Ramos (cell line): ENCODE measurements around the gene CASP2.

Experiments used
- in situ Hi-C: fragments of 300-500 bp; cut with MboI; formaldehyde crosslinking; loops from one replicate; pipeline ENCODE4 v1.14.3; 2022; ENCODE audit warnings: low sequenced_read_pairs; ENCODE audit not compliant: unreplicated experiment

The CASP2 gene

DNA sequence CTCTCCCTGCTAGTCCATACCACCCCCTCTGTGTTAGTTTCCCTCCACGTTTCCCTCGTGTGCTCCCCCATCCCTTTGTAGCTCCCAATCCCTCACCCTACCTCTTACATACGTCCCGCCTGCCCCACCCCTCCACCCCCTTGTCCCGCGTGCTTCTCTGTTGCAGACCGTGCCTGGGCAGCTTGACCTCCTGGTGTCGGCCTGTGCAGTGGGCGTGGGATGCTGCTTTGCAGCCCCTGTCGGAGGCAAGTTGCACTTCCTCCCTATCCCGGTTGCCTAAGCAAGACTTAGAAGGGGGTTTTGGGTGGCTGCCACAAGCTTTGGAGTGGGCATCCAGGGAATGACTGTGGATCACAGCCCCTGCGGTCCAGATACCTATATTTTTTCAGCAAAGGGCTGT lies 35.5 kb downstream of the CASP2 start:
- in situ Hi-C loops: no loop called here

DNA sequence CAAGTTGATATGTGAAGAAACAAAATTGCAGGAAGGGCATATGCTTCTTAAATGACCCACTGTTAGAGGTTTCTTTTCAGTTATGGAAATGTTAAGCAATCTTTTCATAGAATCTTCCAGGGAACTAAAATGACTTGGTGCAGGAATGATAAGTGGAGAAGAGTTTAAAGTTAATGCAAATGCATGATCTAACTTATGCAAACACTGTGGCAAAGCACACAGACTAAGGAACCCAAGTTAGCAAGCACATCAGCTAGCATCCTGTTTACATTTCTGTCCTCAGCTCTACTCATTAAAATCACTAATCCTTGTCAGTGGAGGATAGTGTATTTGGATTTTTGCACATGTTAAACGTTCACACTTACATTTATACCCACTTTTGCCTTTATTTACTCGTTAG lies 37.1 kb downstream of the CASP2 start:
- in situ Hi-C loops: no loop called here

DNA sequence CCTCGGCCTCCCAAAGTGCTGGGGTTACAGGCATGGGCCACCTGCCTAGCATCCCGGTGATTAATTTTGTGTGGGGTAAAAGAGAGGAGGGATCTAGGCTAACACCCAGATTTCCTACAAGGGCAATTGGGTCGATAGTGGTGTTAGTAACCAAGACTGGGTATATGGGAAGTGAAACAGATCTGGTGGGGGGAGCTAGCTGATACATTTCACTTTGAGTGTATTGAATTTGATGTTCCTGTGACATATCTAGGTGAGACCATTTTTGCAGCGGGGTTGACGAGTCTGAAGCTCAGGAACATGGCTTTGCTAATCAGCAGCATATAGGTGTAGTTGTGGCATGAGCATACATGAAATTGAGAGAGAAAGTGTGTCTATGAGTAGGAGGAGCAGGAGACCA lies 39.8 kb downstream of the CASP2 start:
- in situ Hi-C loops: no loop called here

DNA sequence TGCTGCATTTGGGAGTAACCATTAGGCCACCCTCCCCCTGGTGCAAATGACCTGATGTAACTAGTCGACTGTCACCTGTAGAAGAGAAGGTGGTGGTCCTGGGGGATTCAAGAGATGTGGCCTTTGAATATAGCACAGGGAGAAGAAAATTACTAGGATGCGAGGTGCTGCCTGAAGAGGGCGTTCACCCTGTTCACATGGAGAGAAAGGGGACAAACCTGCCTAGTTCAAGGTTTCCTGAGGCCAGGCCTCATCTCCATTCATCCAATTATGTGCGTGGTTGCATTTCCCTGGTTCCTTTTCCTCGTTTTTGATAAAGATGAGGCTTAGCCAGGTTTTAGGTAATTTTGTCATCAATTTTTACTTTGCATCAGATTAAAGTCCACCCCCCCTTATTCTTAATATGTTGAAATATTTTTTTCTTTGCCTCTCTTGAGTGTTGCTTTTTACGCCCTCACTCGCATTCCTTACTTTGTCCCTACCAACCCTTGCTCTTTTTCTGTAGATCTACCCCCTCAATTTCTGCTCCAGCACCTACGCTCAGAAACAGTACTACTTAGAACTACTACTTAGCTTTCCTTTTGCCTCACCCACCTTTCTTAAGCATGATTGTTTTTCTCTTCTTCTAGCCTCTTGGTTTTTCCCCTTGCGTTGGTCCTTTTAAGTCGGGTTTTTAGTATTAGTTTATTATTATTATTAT lies 41.5 kb downstream of the CASP2 start:
- in situ Hi-C loops: no loop called here

DNA sequence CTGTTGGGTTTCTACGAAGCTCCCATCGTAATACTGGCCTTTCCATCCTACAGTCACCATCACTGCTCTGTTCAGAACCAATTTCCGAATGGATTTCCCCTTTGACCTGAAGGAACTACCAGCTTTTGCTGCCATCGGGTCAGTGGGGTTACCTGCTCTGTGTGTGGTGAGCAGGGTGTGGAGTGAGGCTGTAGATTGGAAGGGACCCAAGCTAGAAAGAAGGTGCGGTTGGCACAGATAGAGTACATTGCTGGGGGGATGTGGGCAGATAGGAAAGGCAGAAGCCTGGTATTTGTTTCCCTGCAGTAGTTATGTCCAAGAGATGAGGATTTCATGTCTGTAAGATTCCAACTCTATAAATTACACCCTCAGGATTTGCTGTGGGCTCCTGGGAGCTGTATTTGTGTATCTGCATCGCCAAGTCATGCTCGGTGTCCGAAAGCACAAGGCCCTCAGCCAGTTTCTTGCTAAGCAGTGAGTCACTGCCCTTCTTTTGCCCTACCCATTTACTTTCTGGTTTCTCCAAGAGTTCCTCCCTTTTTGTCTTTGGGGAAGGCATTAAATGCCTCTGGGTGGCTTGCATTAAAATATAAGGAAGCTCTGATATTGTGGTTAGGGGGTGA lies 43.1 kb downstream of the CASP2 start:
- in situ Hi-C loops: no loop called here

DNA sequence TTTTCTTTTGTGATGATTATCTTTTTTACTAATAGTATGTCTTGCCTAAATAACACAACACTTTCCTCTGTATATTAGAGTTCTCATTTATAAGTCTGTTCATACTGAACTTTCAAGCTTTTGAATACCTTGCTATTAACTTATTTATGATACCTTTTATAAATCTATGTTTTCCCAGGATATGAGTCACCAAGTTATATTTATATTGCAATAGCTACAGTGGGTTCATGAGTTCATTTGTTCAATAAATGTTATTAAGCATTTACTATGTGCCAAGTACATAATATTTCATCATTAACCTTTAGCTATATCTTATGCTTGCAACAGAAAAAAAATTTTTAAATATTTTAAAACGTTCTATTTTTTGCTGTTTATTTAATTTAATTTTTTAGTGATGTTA lies 46.1 kb downstream of the CASP2 start:
- in situ Hi-C loops: no loop called here

DNA sequence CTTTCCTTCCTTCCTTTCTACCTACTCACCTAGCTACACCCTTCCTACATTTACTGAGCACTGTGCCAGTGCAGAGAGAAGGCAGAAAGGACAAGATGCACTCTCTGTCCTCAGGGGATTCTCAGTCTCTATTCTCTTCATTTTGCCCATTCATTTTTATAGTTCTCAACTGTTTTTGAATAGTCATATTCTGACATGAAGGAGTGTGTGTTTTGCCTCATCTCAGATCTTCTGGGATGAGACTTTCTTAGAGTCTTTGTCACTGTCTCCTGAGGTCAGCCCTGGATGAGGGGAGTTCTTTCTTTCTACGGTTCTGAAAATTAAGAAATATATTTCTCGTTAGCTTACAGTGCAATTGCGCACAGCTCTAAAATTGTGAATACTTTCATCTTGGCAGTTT lies 49.1 kb downstream of the CASP2 start:
- in situ Hi-C loops: no loop called here

DNA sequence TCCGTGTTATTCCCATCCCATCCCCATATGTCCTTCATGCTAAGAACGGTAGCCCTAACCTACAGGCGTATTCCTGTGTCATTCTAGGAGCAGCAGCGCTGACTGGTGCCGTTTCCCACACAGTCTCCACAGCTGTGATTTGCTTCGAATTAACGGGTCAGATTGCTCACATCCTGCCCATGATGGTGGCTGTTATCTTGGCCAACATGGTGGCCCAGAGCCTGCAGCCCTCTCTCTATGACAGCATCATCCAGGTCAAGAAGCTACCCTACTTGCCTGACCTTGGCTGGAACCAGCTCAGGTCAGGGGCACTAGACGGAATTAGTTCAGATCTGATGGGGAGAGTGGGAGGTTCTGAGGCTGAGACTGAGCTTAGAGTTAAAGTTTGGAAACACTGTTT lies 53.7 kb downstream of the CASP2 start:
- in situ Hi-C loops: no loop called here

DNA sequence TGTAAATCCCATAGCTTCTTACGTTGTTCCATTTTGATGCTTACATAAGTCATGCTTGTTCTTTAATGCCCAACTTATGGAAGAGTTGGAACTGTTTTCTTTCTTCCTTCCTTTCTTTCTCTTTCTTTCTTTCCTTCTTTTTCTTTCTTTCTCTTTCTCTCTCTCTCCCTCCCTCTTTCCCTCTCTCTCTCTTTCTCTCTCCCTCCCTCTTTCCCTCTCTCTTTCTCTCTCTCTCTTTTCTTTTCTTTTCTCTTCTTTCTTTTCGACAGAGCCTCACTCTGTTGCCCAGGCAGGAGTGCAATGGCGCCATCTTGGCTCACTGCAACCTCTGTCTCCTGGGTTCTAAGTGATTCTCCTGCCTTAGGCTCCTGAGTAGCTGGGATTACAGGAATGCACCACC lies 55.4 kb downstream of the CASP2 start:
- in situ Hi-C loops: no loop called here

DNA sequence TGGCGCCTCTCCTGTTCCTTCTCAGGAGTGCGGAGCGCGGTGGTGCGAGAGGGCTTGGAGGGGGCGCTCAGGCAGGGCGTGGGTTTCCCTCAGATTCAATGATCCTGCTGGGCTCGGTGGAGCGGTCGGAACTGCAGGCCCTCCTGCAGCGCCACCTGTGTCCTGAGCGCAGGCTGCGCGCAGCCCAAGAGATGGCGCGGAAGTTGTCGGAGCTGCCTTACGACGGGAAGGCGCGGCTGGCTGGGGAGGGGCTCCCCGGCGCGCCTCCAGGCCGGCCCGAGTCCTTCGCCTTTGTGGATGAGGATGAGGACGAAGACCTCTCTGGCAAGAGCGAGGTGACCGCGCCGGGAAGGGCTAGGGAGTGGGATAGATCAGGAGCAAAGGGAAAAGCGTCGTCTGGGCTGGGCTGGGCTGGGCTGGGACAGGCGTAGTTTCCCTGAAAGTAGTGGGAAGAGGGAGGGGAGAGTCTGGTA lies 57.3 kb downstream of the CASP2 start:
- in situ Hi-C loops: no loop called here

DNA sequence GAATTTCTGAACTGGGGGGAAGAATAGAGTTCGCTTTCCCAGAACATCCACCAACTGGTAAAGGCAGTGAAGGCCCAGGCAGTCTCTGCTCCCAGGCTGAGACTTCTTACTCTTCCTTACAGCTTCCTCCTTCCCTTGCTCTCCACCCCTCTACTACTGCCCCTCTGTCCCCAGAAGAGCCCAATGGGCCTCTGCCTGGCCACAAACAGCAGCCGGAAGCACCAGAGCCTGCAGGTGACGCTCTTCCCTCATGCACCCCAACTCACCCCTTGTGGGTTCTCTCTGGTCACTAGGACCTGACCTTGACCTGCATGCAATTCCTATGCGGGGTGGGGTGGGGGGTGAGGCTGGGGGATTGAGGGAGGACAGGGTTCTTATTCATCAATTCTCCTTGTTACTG lies 57.9 kb downstream of the CASP2 start:
- in situ Hi-C loops: no loop called here

DNA sequence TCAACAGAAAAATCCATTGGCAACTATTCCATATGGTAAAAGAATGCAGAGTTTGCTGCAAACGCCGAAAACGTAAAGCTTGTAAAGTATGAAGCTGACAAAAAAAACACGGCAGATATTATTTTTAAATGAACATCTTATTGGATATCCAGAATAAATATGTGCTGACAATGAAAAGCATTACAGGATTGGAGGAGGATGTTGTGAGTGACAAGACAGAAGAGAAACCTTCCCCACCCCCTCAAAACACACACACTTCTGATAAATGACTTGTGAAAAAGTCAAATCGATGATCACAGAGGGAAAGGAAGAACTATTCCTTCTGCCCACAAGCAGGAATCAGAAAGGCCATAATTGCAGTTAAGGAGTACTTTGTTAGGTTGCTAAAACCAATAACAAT lies 59.8 kb downstream of the CASP2 start:
- in situ Hi-C loops: no loop called here

DNA sequence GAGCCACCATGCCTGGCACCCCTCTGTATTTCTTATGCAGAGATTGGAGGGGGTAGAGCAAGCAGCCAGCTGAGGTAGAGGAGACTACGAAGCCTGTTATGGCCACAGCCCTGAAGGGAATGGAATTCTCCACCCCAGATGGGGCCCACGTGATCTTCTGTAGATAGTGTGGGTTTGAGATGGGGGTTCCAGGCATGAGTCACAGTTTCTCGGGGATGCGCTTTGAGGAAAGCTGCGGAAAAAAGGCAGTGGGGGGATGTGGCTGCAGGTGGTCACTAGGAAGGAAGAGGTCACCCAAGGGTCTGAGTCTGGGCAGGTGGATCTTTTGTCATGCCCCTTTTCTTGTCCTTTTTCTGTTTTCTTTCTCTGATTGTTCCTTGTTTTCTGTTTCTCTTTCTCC lies 62.9 kb downstream of the CASP2 start:
- in situ Hi-C loops: no loop called here

DNA sequence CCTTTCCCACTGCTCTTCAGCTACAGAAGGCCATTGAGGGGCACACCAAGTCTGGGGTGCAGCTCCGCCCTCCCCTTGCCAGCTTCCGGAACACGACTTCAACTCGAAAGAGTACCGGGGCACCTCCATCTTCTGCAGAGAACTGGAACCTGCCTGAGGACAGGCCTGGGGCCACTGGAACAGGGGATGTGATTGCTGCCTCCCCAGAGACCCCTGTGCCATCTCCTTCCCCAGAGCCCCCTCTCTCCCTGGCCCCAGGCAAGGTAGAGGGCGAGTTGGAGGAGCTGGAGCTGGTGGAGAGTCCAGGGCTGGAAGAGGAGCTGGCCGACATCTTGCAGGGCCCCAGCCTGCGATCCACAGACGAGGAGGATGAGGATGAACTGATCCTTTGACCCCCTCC lies 63.4 kb downstream of the CASP2 start:
- in situ Hi-C loops: no loop called here

DNA sequence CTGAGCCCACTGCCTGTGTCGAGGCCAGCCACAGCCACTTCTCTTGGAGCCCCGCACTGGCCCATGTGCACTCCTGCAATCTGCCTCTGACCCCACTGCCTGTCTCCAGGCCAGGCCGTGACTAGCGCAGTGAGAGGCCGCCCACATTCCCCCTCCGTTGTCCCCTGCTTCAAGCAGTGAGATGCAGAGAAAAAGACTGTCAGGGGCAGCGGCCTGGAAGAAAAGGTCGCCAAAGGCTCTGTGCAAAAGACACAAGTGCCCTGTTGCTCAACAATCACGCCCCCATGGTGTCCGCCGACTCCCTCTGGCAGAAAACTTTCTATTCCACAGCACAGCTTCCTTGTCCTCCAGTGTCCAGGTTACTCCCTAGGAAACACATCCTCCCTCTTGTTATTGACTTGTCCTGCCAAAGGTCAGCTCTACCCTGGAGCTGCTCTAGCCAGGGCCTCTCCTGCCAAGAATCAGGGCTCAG lies 64.4 kb downstream of the CASP2 start:
- in situ Hi-C loops: no loop called here

DNA sequence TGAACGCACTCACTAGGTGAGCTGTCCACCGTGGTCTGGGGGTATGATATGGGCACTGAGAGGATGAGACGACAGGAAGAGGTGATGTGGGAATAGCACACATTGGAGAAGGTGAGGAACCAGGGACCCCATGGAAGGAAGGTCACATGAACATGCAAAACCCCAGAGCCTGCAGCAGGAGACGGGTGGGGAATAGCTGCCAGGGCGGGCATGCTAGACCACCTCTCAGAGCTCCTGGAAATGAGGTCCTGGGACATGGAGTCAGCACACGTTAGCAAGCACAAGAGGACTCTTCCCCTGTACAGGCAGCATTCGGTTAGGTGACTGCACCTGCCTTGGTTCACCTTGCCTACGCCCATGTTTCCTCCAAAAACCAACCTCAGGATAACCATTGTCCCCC lies 66.2 kb downstream of the CASP2 start:
- in situ Hi-C loops: no loop called here

DNA sequence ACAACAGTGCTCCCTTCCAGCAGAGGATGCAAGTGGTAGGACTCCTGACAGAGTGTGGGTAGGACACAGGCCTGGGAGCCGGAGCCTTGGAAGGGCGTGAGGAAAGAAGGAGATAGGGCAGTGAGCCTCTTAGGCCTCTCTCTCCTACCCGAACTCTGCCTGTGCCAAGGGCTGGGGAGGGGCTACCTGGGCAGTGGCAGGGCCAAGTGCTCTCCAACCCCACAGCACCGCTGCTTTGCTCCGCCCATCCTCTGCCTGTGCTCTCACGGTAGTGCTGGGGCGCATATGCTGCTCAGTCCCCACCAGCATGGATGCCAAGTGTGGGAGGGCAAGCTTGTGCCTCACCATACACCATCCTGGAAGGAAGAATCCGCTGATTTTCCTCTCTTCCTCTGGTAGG lies 66.8 kb downstream of the CASP2 start:
- in situ Hi-C loops: no loop called here

DNA sequence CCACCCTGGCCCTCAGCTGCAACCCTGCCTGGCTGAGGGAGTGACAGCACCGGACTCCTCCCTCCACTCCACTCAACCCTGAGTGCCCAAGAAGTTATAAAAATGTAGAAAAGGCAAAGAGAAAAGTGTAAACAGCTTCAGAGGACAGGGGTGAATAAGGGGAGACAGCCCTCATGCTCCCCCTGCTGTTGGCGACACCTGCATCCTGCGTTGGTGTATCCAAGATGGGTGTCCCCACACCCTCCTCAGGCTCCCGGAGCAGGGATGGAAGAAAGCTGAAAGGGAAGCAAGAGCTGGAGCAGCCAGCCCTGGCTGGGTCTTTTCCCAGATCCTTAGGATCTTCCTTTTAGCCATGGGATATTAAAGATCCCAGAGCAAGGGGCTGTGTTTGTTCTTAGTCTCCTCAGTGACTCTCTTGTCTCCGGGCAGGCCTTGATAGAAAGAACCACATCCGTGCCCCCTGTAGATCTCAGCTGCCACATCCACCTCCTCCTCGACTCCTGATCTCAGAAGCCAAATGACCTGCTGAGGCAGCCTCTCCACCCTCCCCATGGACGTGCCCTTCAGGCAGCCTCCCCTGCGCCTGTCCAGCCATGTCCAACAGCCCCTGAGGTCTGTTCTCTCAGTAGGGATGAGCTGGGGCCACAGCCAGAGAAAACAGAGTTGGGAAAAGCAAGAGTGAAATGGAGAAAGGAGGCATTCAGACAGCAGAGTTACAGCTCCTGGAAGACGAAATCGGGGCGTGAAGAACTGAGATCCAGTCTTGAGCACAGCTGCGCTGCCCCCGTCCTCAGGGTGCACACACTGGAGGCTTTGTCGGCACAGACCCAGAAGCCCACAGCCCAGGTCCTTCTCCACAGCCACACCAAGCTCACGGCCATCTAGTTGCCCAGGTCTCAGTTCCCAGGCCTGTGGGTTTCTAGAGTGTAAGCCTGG lies 67.6 kb downstream of the CASP2 start:
- in situ Hi-C loops: no loop called here

DNA sequence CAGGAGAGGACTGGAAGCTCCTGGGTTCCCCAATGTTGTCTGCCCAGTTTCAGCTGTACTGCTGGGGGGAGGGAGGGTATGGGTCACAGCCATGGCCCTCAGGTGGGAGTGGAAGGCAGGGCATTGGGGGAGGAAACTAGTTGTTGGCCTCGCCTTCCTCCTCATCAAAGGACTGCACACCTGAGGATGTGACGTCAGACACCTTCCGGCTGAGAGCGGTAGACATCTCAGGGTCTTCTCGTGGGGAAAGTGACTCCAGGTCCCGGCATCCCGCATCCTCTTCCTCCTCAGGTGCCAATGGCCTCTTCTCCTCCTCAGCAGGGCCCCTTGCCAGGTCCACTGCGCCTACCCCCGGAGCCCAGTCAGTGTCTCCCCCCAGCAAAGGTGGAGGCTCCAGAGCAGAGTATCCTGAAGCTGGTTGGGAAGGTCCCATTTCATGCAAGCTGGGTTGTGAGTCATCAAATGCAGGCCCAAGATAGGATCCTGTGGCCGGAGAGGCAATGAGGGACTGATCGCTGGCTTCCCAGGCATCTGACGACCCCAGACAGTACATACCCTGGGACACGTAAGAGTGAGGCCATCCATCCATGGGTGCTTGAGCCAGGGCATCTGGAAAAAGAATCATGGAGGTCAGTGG lies 68.4 kb downstream of the CASP2 start:
- in situ Hi-C loops: no loop called here
